ENCODE data around the gene MEPCE.

The MEPCE gene

GRCh38 chr7:100407285-100408180 lies 22.1 kb upstream of the MEPCE start:
- DNase-seq (ENCODE audit: low read depth), result peak; percentile 6

- DNase-seq (ENCODE audit: low read depth), result no peak
Observed at GRCh38 chr7:100411101-100411500, 18.5 kb upstream of the MEPCE start.

GRCh38 chr7:100413346-100413745 lies 16.3 kb upstream of the MEPCE start:
- DNase-seq (ENCODE audit: low read depth), result no peak

- DNase-seq (ENCODE audit: low read depth), result no peak
Observed at GRCh38 chr7:100413889-100414288, 15.7 kb upstream of the MEPCE start.

- no peak for DNase-seq (ENCODE audit: low read depth)
Observed at GRCh38 chr7:100415448-100415847, 14.2 kb upstream of the MEPCE start.

- DNase-seq (ENCODE audit: low read depth), result no peak
Observed at GRCh38 chr7:100418930-100419659, 10.5 kb upstream of the MEPCE start.

- DNase-seq (ENCODE audit: low read depth), result no peak
Observed at GRCh38 chr7:100419660-100420226, 9.9 kb upstream of the MEPCE start.

- no peak for DNase-seq (ENCODE audit: low read depth)
Observed at GRCh38 chr7:100423315-100423714, 6.3 kb upstream of the MEPCE start.

- no peak for DNase-seq (ENCODE audit: low read depth)
Observed at GRCh38 chr7:100425347-100425746, 4.3 kb upstream of the MEPCE start.

GRCh38 chr7:100426516-100426915 lies 3.1 kb upstream of the MEPCE start:
- no peak for DNase-seq (ENCODE audit: low read depth)

- DNase-seq (ENCODE audit: low read depth), result no peak
Observed at GRCh38 chr7:100427762-100428198, 1.9 kb upstream of the MEPCE start.

- peak; percentile 95 for DNase-seq (ENCODE audit: low read depth)
Observed at GRCh38 chr7:100428199-100428966, 1.2 kb upstream of the MEPCE start, which contains the start of gene ZCWPW1. TSS of gene ZCWPW1 (minus strand) at chr7:100428703. CDS start at chr7:100420649, 8,054 bp downstream.

GRCh38 chr7:100428967-100429636 lies 529 bp upstream of the MEPCE start:
- peak; percentile 100 for DNase-seq (ENCODE audit: low read depth)

- DNase-seq (ENCODE audit: low read depth), result no peak
Observed at GRCh38 chr7:100430493-100431285, 1.1 kb downstream of the MEPCE start.

GRCh38 chr7:100431286-100431735 lies 1.7 kb downstream of the MEPCE start:
- no peak for DNase-seq (ENCODE audit: low read depth)

GRCh38 chr7:100432053-100432452 lies 2.4 kb downstream of the MEPCE start:
- DNase-seq (ENCODE audit: low read depth), result no peak

GRCh38 chr7:100432621-100433275 lies 3.1 kb downstream of the MEPCE start:
- DNase-seq (ENCODE audit: low read depth), result no peak

GRCh38 chr7:100433276-100433591 lies 3.6 kb downstream of the MEPCE start:
- no peak for DNase-seq (ENCODE audit: low read depth)

- no peak for DNase-seq (ENCODE audit: low read depth)
Observed at GRCh38 chr7:100433592-100434296, 4.1 kb downstream of the MEPCE start.

Measured in activated T-helper 1 cell treated with Interleukin-2 at 50 U/mL for 16 hours (primary cell).